Transverse colon (tissue), 3 donors: ENCODE measurements around the gene ABHD12.

Experiments used
- CTCF ChIP-seq, 5 experiments: fragments of 200-600 bp in 3 of 5; fragments of 450-650 bp in 2 of 5; sonication (generic) in 3 of 5; IDR thresholded peaks; 1 replicate in 2 of 5; 2 replicates in 3 of 5; pipeline ENCODE4 v1.5.1; 2016 to 2017; ENCODE audit warnings: antibody characterized with exemption in 5 of 5, inconsistent platforms in 3 of 5, mild to moderate bottlenecking in 2 of 5, moderate library complexity in 1 of 5
- EP300 ChIP-seq: sonication (generic); formaldehyde crosslinking; IDR thresholded peaks from one replicate; pipeline ENCODE4 v1.6.1; 2017; ENCODE audit warnings: antibody characterized with exemption, low read depth
- POLR2A ChIP-seq: fragments of 450-650 bp; IDR thresholded peaks from one replicate; pipeline ENCODE4 v1.6.1; 2016; ENCODE audit warnings: antibody characterized with exemption, mild to moderate bottlenecking, moderate library complexity

DNA sequence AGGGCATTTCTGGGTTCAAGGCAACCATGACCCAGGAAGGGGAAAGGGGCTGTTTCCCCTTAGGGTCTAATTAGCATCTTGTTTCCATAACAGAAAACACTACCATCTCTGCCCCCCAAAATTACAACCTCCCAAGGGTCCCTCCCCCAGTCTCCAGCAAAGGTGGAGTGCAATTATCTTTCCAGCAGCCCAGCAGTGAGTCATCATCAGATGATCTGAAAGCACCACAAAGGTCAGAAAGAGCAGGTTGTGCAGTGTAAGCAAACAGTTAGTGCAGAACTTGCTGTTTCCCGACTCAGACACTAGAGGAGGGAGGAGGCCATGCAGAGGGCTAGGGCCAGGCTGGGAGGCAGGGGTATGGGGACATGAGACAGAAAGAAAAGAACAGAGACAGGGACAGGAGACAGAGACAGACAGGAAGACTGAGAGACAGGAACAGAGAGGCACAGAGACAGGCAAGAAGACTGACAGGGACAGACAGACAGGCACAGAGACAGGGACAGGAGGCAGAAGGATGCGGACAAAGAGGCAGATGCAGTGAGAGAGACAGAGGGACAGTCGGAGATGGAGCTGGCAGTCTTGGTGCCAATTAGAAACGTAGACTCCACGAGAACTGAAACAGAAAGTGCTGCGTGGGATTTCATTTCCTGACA is 80.2 kb downstream of the ABHD12 start:
- peak; percentile 46 to 94 (median 59) for TF ChIP-seq CTCF (IDR thresholded peaks at IDR 0.05)
- peak; percentile 41 for TF ChIP-seq POLR2A
- peak; percentile 40 for TF ChIP-seq EP300
